GM19455 (cell line): ENCODE data around the gene TSKU.

ENCODE experiments used
- ATAC-seq: cut with Tn5 transposase; IDR thresholded peaks from one replicate; pipeline ENCODE4 v1.9.1; 2021; ENCODE audit not compliant: unreplicated experiment

TSKU gene

DNA sequence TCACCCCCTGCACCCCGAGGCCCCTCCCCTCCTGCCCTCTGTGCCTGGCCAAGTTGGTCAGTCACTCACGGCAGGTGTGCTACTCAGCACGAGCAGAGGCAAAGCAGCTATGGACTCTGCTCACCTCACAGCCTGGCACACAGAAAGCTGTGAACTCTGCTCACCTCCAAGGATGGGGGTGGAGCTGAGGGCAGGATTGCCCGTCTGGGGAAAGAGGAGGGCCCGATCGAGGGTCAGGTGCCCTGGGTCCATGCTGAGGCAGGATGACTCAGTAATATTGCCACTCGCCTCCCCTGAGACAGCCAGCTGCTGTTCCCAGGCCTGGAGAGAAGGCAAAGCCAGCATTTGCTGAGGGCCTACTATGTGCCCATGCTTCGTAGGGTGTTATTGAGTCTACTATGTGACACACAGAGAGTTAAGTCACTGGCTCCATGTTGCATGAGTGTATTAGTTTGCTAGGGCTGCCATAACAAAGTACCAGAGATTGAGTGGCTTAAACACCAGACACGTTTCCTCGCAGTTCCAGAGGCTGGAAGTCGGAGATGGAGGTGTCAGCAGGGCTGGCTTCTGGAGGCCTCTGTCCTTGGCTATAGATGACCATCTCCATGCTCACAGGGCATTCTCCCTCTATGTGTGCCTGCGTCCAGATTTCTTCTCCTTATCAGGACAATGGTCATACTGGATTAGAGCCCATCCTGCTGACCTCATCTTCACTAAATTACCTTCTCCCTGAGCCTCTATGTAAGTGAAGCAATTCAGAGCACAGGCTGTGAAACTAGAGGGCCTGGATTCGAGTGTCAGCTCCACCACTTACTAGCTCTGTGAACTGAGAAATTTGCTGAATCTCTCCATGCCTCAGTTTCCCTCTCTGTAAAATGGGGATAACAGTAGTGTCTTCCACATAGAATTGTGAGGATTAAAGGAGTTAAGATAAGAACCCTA lies 13.2 kb upstream of the TSKU start:
- no peak for ATAC-seq

DNA sequence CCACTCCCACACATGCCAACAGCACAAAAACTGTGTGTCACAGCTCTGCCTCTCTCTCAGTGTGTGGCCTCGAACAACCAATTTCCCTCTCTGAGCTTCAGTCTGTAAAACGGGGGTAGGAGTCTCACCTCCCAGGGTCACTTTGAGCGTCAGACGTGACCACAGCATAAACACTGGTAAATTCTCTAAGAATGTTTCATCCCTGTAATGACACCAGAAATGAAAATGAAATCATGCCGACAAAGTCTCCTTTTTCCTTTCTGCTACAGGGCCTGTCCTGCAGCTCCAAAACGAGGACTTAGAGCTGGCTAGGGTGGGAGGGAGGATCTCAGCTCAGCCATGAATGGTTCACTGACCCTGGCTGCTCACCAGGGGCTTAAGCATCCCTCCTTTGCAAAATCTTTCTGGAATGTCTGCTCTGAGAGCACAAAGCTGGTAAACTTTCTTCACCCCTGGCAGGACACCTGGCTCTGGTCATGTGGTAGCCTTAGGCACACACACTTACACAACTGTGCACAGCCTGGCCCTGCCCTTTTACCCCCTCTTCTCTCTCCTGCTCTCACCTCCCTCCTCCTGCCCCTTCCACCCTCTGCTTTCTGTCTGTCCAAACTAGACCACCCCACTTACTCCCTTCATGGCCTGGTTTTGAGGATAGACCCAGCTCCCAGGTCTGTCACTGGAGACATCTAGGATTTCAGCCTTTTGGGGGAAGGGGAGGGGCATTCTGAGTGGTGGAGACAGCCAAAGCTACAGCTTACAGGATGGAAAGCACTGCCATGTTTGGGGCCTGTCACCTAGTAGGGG lies 12.3 kb upstream of the TSKU start:
- no peak for ATAC-seq

DNA sequence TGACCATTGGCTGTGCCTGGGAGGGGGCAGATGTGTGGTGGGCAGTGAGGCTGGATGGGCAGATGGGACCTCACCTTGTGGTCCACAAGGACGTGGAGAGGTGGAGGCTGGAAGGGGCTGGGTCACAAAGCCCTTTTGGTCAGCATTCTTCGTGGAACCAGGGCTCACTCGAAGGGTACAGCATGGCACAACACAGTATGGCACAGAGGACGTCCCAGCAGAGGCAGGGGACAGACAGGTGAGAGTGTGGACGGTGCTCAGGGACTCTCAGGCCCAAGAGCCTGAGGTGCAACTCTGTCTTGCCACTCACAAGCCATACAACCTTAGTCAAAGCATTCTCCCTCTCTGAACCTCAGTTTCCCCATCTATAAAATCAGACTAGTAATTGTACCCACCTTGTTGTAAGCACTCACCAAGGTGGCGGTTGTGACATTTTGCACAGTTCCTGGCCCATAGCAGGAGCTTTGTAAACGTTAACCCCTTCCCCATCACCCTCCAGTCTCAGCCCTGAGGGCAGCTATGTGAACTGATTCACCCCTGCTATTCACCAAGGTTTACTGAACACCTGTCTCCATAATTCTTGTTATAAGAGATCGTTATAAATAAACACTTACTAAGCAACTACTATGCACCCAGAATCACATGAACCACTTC lies 11.6 kb upstream of the TSKU start:
- ATAC-seq = no peak

DNA sequence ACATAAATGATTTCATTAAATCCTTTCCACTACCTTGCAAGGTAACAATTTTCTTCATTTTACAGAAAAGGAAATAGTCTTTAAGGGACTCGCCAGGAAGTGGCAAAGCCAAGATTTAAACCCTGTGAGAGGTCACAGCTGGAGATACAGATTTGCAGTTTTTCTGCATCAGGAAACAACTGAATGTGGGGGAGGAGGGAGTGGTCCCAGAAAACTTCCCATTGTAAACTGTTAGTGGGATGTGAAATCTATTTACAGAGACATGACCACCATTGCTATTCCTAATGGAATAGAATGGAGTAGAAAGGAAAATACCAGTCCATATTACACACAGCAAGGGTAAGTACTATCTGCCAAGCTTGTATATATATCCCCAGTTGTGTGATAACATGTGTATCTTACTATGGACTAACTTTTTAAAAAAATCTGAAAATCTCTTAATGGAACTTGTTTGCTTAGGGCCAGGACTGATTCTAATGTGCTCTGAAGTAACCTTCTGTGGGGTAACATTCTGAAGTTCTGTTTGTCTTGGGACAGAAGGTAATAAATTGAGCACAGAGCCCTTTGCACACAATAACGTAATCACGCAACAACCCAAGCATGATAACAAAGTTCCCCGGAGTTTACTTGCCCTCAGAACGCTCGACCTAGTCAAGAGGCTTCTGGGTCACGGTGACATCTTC lies 10.9 kb upstream of the TSKU start:
- no peak for ATAC-seq

DNA sequence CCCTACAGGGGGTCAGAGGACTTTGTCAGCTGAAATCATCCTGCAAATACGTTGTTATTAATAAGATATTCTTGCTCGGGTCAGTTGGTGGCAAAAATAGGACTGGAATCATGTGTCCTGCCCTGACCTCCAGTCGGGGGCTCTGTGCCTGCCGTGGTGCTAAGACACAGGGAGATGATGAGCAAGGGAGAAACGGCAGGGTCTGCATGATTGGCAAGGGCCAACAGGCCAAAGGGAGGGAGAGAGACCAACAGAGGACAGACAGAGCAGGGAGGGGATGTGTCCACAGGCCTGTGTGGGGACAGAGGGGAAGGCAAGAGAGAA lies 10.4 kb upstream of the TSKU start:
- no peak for ATAC-seq

DNA sequence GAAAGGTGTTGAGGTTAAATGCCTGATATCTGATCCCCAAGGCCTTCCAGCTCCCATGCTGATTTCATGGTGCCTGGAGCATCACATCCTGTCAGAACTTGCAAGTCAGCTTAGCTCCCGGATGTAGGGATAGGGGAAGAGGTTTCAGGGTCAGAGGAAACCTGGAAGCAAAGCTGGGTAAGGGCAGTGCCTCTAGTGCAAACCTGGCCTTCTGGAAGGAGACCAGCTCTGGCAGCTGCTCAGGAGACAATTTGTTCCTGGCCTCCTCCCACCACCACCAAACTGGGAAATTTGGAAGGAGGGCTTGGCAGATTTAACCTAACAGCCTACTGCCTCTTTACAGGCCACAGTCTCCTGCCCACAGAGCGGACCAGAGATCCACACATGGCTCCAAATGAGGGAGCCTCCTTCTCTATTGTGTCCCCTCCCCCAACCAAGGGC lies 9.2 kb upstream of the TSKU start:
- no peak for ATAC-seq

DNA sequence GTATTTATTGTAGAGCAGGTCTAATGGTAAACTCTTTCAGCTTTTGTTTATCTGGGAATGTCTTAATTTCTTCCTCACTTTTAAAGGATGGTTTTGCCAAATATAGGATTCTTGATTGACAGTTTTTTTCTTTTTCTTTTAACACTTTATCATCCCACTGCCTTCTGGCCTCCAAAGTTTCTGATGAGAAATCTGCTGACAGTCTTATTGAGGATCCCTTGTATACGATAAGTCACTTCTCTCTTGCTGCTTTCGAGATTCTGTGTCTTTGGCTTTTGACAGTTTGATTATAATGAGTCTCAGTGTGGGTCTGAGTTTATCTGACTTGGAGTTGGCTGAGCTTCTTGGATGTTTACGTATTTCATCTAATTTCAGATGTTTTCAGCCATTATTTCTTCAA lies 6.7 kb upstream of the TSKU start:
- ATAC-seq = no peak

DNA sequence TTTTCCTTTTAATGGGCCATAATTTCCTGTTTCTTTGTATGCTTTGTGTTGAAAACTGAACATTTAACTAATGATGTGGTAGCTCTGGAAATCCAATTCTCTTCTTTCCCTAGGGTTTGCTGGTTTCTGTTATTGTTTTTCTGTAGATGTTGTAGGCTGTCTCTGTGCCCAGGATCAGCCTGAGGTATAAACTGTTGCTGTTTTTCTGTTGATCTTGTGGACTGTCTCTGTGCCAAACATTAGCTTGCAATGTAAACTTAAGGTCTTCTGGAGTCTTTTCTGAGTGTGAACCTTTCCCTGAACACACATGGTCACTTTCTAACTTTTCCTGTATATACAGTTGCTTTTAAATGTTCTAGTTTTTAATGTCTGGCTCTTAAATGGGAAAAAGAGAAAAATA lies 5.9 kb upstream of the TSKU start:
- no peak for ATAC-seq

DNA sequence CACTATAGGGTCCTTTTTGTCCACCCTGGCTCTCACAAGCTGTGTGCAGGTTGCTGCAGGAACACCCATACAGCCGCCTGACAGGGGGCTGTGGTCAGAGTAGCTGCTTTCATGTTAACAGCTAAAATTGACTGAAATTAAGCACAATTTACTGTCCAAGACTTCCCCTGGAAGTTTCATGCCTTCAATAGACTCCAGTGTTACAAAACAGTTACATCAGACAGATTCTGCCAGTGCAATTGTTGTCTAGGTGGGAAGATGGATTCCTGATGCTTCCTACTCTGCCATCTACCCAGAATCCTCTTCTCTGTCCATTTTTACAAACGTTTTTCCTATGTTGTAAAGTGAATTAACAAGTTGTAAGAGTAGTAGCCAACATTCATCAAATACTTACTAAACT lies 5.3 kb upstream of the TSKU start:
- ATAC-seq = no peak

DNA sequence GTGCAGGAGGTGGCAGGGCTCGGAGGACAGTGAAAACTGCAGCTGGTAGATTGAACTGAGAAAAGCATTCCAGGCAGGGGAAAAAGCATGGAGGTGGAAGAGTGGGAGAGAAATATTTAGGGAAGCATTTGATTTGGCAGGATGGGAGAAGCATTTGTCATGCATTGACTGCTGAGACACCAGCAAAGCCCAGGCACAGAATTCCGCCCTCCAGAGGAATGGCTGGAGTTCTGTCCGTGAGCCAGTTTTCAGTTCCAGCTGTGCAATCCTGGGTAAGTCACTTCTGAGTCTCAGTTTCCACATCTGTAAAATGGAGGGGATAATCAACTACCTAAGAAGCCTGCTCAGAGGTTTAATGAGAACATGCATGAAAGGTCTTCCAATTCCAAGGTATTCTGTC lies 4.3 kb upstream of the TSKU start:
- no peak for ATAC-seq

DNA sequence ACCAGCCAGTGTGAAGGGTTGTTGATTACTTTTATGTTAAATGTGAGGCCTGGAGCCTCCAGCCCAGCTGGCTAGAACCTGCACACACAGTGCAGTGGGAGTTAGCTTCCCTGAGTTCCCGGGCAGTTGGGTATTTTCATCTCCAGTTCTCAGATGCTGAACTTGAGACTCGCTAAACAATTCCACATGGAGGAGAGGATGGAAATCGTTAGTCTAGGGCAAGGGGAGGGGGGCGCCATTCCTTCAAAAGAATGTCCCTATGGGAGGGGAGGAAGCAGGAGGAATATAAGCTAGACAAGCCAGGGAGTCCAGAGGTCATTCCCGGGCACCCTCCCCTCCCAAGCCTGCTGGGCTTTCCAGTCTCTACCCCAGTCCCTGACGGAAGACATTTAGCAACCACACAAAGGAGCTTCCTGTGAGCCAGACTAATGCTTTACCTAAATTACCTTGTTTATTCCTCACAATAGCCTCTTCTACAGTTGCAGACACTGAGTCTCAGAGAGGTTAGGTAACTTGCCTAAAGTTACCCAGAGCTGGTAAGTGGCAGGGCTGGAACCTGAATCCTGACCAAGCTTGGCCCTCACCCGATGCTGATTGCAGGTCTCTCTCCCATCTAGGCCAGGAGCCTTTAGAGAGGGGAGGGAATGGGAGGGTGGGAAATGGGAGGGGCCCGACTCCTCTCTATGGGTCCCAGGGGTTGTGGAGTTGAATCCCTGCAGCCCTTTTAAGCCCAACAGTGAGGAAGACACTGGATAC lies 1.9 kb upstream of the TSKU start:
- ATAC-seq = no peak

DNA sequence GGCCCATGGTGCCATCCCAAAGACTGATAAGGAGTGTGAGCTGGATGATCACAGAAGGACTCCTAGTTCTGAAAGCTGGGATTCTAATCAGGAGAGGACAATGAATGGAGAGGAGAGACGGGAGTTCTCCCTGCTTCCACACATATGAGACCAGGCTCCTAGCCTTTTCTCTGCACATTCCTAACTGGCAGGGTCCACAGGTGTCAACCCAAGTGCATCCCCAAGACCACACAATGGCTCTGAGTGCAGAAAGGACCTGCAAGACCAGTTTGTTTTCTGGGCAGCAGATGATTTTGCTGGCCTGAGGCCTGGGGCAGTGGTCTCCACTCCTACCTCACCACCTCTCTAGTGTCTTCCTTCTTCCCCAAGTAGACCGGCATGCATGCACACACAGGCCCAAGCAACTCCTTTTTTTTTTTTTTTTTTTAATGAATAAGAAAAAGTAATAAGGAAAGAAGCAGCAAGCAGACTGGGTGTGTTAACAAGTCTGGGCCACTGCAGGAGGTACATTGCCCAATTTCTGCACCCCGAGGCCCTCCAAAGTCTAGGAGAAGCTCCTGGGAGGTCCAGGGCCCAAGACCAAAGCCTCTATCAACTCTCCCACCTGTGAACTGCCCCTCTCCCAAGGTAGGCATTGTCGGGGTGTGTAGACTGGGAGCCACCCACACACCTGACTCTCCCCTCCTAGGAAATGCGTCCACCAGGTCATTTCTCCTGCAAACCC lies 1.2 kb upstream of the TSKU start:
- ATAC-seq = no peak

DNA sequence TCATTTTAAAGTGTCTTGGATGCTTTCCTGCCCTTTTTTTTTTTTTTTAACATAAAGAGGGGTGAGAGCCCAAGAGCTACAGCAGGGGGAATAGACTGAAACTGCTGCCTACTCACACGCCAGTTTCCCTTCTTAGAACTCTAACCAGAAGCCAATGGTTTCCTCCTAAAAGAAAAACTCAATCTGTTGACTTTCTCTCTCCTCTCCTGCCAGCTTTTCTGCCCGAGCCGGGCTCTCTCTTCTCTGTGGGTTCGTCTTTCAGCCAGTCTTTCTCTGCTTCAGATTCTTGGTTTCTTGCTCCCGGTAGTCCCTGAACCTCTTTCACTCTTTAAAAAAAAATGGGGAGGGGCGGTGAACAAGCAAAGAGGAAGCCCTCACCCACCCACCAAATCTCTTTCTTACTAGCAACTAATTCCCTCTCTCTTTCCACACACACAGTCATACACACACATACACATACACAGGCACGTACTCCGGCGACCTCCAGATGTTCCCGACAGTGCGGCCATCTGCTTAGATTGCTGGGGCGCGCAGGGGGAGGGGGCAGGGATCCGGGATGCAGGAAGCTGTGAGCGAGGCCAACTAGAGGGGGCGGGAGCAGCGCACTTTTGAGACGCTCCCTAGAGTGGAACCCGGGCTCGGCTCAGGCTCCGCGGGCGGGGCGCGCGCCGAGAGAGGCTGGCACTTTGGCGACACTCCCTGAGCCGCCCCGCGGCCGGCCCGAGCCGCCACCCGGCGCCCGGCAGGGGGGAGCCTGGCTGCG lies 444 bp upstream of the TSKU start:
- no peak for ATAC-seq

DNA sequence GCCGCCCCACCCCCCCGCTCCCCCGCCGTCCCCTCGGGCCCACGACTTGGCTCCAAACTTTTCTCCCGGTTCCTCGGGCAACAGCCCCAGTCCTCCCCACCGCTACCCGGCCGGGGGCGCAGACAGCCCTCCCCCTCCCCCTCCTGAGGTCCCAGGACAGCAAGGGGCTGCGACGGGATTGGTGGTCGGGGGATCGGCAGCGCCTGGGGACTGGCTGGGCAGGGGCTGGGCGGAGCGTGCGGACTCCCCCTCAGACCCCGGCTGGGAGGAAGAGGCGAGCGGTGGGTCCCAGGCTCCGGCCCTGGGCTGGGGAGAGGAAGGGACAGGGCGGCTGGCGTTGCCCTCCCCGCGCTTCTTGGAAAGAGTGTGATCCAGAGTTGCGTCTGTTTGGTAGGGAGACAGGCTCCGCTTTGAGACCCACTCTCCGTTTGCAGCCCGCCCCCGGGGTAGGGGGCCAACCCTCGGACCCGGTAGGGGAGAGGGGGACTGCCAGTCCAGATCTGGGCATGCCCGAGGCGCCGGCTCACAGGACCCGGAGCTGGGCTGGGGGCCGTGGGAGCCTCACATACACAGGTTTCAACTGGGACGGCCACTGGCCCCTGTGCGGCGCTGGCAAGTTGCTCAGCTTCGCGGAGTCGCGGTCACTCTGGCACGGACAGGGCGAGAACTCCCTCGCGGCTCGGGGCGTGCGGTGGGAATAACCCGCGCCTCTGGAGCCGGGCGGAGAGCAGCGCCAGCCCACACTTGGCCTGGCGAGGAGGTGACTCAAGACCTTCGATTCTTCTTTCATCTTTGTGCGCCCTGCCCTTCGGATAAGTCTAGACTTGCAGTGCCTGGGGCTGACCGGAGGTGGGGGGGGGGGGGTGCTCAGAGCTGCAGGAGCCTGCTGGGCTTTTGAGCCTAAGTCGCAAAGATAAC lies 999 bp downstream of the TSKU start:
- ATAC-seq = no peak

DNA sequence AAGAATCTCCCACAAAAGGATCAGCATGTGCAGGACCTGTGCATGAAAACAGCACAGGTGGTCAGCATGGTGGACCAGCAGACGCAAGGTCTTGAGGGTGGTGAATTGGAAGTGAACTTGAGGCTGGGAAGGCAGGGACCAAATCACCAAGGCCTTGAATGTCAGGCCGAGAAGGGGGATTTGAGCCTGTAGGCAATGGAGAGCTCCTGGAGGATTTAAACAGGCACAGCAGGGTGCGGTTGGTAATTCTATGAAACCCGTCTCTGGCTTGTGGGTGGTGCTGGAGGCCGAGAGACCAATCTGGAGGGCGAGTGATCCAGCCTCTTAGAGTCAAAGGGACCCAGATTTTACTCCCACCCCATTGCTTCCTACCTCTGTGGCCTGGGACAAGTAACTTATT lies 2.4 kb downstream of the TSKU start:
- no peak for ATAC-seq

DNA sequence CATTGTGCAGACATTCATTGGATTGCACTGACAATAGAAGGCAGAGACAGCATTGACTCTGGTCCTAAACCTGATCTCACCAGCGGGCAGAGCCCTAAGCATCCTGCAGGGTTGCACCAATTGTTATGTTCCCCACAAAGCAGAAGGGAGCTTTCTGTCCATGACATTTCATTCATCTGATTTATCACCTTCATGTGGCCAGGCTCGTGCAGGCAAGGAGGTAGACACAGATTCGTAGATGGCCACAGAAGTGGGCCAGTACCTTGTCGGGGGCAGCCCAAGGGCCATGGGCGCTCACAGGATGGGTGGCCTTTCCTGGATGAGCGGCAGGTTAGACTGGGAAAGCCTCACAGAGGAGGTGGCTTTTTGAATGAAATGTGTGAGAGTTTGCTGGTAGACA lies 2.9 kb downstream of the TSKU start:
- no peak for ATAC-seq

DNA sequence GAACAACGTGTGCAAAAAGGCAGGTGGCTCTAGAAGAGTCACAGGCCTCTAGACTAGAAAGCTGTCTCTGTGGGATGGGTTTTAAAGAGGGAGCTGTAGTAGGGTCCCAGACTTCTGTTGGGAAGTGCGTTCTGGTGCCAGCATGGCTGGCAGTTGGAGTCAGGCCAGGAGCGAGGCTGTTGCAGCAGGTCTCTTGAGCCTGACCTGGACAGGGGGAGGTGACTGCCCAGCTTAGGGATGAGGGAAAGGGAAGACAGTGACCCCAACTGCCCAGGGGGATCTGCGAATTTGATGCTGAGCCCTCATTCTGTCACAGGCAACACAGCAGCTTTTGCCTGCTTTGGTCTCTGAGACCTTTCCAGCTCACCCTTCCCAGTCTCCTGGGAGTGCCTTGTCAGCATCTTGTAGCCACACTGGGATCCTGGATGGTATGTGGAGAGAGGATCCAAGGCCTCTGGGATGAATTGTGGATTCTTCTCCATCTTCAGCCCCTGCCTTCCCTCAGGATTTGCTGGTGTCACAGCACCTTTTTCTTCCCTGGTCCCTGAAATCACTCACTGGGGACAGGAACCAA lies 3.4 kb downstream of the TSKU start:
- no peak for ATAC-seq

DNA sequence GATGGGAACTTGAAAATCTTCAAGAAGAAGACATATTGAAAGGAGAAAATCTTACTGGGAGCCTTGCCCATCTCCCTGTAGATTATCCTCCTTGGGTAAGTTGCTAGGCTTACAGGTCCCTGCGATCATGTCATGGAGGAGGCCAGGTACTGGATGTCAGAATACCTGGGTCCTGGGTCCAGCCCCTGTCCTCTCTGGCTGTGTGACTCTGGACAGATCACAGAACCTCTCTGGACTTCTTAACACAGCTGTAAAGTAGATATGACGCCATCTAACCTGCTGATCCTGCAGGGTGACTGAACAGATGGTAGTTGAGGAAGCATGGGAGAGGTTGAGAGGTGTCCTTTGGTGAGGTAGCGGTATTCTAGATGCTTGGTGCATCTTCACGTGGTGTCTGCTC lies 4.1 kb downstream of the TSKU start:
- ATAC-seq = no peak
